HepG2 (cell line): ENCODE data around the gene GJC1. TPM values are rescaled to one million over a fixed set of nuclear protein-coding genes. Genes with fewer than 3 reads are reported as not detected.

Experiments used
- ARNT2 ChIP-seq: sonication (generic); formaldehyde crosslinking; IDR thresholded peaks from 2 replicates; pipeline ENCODE4 v1.8.0; 2022; ENCODE audit warnings: mild to moderate bottlenecking, low read depth, missing genetic modification reagents, moderate library complexity
- ASH2L ChIP-seq: fragments of 300-600, 200-600 bp; sonication (generic); IDR thresholded peaks from 2 replicates; pipeline ENCODE4 v1.7.0; 2017; ENCODE audit warnings: low read depth, mild to moderate bottlenecking, moderate library complexity, mixed read lengths, low read length; ENCODE audit not compliant: insufficient read length
- CREM ChIP-seq, 2 experiments: sonication (generic) in 1 of 2; formaldehyde crosslinking in 1 of 2; IDR thresholded peaks; 2 replicates each; pipeline versions ENCODE4 v1.4.0 to v1.6.1; 2016 to 2020; ENCODE audit warnings: antibody characterized with exemption in 1 of 2, mild to moderate bottlenecking in 1 of 2, missing genetic modification reagents in 1 of 2
- EP300 ChIP-seq, 3 experiments: sonication (generic) in 1 of 3; formaldehyde crosslinking in 1 of 3; IDR thresholded peaks; 2 replicates each; pipeline versions ENCODE4 v1.5.1 to v1.6.1; 2011 to 2020; ENCODE audit warnings: low read depth in 2 of 3, low read length in 2 of 3, borderline replicate concordance in 1 of 3, improper control_type of control experiment in 1 of 3, mild to moderate bottlenecking in 1 of 3, missing genetic modification reagents in 1 of 3, moderate library complexity in 1 of 3
- HES4 ChIP-seq: sonication (generic); formaldehyde crosslinking; IDR thresholded peaks from 2 replicates; pipeline ENCODE4 v1.9.0; 2021; ENCODE audit warnings: mild to moderate bottlenecking, missing genetic modification reagents, borderline replicate concordance
- MED1 ChIP-seq: sonication (generic); formaldehyde crosslinking; IDR thresholded peaks from 2 replicates; pipeline ENCODE4 v1.4.0; 2020; ENCODE audit warnings: missing genetic modification reagents
- MYC ChIP-seq: sonication (generic); formaldehyde crosslinking; IDR thresholded peaks from 2 replicates; pipeline ENCODE4 v1.9.0; 2021; ENCODE audit warnings: missing genetic modification reagents, borderline replicate concordance
- NCOA2 ChIP-seq: sonication (generic); formaldehyde crosslinking; IDR thresholded peaks from 2 replicates; pipeline ENCODE4 v1.8.0; 2022; ENCODE audit warnings: inconsistent platforms
- NFATC3 ChIP-seq: sonication (generic); formaldehyde crosslinking; IDR thresholded peaks from 2 replicates; pipeline ENCODE4 v1.5.1; 2020; ENCODE audit warnings: mild to moderate bottlenecking, missing genetic modification reagents
- STAG1 ChIP-seq: sonication (generic); formaldehyde crosslinking; IDR thresholded peaks from 2 replicates; pipeline ENCODE4 v1.4.0; 2020; ENCODE audit warnings: missing genetic modification reagents
- ZBTB42 ChIP-seq: sonication (generic); formaldehyde crosslinking; IDR thresholded peaks from 2 replicates; pipeline ENCODE4 v1.5.0; 2020; ENCODE audit warnings: mild to moderate bottlenecking, missing genetic modification reagents
- ZFP62 ChIP-seq: sonication (generic); formaldehyde crosslinking; IDR thresholded peaks from 2 replicates; pipeline ENCODE4 v1.4.0; 2020; ENCODE audit warnings: missing genetic modification reagents
- ZNF20 ChIP-seq: sonication (generic); formaldehyde crosslinking; IDR thresholded peaks from 2 replicates; pipeline ENCODE4 v1.4.0; 2020; ENCODE audit warnings: mild to moderate bottlenecking, moderate library complexity, missing genetic modification reagents
- ZNF24 ChIP-seq: fragments of 450-650 bp; IDR thresholded peaks from 2 replicates; pipeline ENCODE4 v1.6.1; 2017; ENCODE audit warnings: antibody characterized with exemption, mild to moderate bottlenecking
- ZNF263 ChIP-seq: sonication (generic); formaldehyde crosslinking; IDR thresholded peaks from 2 replicates; pipeline ENCODE4 v1.4.0; 2020; ENCODE audit warnings: missing genetic modification reagents
- ZNF558 ChIP-seq: sonication (generic); formaldehyde crosslinking; IDR thresholded peaks from 2 replicates; pipeline ENCODE4 v1.9.0; 2022; ENCODE audit warnings: mild to moderate bottlenecking, missing genetic modification reagents, borderline replicate concordance
- ZNF616 ChIP-seq: sonication (generic); formaldehyde crosslinking; IDR thresholded peaks from 2 replicates; pipeline ENCODE4 v1.5.0; 2020; ENCODE audit warnings: low read depth, mild to moderate bottlenecking, missing genetic modification reagents
- ZNF670 ChIP-seq: sonication (generic); formaldehyde crosslinking; IDR thresholded peaks from 2 replicates; pipeline ENCODE4 v1.8.0; 2022; ENCODE audit warnings: mild to moderate bottlenecking, missing genetic modification reagents, borderline replicate concordance
- polyA plus RNA-seq, 8 experiments: library from polyadenylated mRNA; depleted of rRNA in 3 of 8; stranded (reverse) in 7 of 8; unstranded in 1 of 8; fragments of >200 nt; fragmentation: Illumina TruSeq in 4 of 8; extraction: Trizol in 4 of 8; gene quantifications; 2 replicates each; pipeline versions ENCODE4 v1.2.1 to v1.2.3, GENCODE V29; 2011 to 2016; ENCODE audit warnings: low read depth in 4 of 8, missing spikeins in 1 of 8, mixed read lengths in 1 of 8; ENCODE audit not compliant: insufficient read depth in 1 of 8
- total RNA-seq, 5 experiments: library from RNA; depleted of rRNA; stranded (reverse); fragments of >200 nt; fragmentation: Illumina TruSeq; extraction: Trizol; gene quantifications; 2 replicates each; pipeline ENCODE4 v1.2.3, GENCODE V29; 2016; ENCODE audit warnings: low read depth in 1 of 5
- TF ChIP-seq, protein P1 (sequence below): sonication (generic); formaldehyde crosslinking; IDR thresholded peaks from 2 replicates; pipeline ENCODE4 v1.4.0; 2020; ENCODE audit warnings: mild to moderate bottlenecking, missing genetic modification reagents
- TF ChIP-seq, protein P2 (sequence below): sonication (generic); formaldehyde crosslinking; IDR thresholded peaks from 2 replicates; pipeline ENCODE4 v1.5.1; 2020; ENCODE audit warnings: mild to moderate bottlenecking, missing genetic modification reagents, moderate library complexity
- TF ChIP-seq, protein P3 (sequence below): sonication (generic); formaldehyde crosslinking; IDR thresholded peaks from 2 replicates; pipeline ENCODE4 v1.9.0; 2022; ENCODE audit warnings: missing genetic modification reagents, mild to moderate bottlenecking, borderline replicate concordance

Gene GJC1
- total and polyA plus RNA-seq, 2 of the 13 experiments (the other 11 are each of a cell fraction or from before 2014, with no cell fraction given) = 1.7 TPM

DNA sequence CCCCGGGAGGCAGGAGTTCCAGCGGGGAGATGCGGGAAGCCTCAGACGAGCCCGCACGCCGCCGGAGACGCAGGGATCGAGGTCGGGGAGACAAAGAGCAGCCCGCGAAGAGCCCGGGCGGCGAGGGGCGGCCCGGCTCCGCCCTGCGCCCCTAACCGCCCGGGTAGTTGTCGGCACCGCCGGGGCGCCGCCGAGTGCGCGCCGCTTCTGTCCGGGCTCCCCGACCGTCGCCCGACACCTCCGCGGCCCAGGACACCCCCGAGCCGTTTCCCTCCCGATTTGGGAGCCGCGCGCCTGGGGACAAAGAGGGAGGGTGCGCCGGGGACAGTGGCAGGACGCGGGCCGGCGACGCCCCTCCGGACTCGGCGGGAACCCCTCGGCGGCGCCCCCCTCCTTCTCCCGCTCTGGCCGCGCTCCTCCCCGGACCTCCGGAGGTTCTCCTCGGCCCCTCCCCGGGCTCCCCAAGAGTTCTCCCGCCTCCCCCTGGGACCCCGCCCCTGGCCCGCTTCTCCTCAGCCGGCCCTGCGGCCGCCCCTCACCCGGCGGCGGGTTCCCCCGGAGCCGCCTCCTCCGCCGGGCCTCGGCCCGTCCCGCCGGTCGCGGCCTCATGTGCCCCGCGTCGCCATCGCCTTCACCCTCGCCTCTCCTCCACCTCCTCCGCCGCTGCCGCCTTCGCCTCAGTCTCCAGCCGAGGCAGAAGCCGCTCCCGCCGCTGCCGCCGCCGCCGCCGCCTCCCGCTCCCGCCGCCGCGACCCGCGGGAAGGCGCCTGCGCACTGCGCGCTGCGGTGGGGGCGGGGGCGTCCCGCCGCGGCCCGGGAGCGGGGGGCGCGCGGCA lies at the start of gene GJC1 (continued):
- no peak for TF ChIP-seq ZBTB42 (CRISPR knock-in tag)
- TF ChIP-seq MED1 (CRISPR knock-in tag) = no peak
- TF ChIP-seq ZNF670 (CRISPR knock-in tag) = no peak
- TF ChIP-seq ZNF24 = no peak
- TF ChIP-seq ZNF20 (CRISPR knock-in tag) = no peak
- TF ChIP-seq, protein P1, sequence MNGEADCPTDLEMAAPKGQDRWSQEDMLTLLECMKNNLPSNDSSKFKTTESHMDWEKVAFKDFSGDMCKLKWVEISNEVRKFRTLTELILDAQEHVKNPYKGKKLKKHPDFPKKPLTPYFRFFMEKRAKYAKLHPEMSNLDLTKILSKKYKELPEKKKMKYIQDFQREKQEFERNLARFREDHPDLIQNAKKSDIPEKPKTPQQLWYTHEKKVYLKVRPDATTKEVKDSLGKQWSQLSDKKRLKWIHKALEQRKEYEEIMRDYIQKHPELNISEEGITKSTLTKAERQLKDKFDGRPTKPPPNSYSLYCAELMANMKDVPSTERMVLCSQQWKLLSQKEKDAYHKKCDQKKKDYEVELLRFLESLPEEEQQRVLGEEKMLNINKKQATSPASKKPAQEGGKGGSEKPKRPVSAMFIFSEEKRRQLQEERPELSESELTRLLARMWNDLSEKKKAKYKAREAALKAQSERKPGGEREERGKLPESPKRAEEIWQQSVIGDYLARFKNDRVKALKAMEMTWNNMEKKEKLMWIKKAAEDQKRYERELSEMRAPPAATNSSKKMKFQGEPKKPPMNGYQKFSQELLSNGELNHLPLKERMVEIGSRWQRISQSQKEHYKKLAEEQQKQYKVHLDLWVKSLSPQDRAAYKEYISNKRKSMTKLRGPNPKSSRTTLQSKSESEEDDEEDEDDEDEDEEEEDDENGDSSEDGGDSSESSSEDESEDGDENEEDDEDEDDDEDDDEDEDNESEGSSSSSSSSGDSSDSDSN (CRISPR knock-in tag) = peak; percentile 58; the same call in 1 of the 2 replicates
- TF ChIP-seq EP300 (IDR thresholded peaks at IDR 0.05; ENCODE audit: low read depth in 2 of 2, low read length in 2 of 2) = no peak
- no peak for TF ChIP-seq EP300 (CRISPR knock-in tag; IDR thresholded peaks at IDR 0.05; ENCODE audit: borderline replicate concordance)
- no peak for TF ChIP-seq STAG1 (CRISPR knock-in tag)
- no peak for TF ChIP-seq ZNF558 (CRISPR knock-in tag)
- no peak for TF ChIP-seq MYC
- TF ChIP-seq, protein P2, sequence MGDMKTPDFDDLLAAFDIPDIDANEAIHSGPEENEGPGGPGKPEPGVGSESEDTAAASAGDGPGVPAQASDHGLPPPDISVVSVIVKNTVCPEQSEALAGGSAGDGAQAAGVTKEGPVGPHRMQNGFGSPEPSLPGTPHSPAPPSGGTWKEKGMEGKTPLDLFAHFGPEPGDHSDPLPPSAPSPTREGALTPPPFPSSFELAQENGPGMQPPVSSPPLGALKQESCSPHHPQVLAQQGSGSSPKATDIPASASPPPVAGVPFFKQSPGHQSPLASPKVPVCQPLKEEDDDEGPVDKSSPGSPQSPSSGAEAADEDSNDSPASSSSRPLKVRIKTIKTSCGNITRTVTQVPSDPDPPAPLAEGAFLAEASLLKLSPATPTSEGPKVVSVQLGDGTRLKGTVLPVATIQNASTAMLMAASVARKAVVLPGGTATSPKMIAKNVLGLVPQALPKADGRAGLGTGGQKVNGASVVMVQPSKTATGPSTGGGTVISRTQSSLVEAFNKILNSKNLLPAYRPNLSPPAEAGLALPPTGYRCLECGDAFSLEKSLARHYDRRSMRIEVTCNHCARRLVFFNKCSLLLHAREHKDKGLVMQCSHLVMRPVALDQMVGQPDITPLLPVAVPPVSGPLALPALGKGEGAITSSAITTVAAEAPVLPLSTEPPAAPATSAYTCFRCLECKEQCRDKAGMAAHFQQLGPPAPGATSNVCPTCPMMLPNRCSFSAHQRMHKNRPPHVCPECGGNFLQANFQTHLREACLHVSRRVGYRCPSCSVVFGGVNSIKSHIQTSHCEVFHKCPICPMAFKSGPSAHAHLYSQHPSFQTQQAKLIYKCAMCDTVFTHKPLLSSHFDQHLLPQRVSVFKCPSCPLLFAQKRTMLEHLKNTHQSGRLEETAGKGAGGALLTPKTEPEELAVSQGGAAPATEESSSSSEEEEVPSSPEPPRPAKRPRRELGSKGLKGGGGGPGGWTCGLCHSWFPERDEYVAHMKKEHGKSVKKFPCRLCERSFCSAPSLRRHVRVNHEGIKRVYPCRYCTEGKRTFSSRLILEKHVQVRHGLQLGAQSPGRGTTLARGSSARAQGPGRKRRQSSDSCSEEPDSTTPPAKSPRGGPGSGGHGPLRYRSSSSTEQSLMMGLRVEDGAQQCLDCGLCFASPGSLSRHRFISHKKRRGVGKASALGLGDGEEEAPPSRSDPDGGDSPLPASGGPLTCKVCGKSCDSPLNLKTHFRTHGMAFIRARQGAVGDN (CRISPR knock-in tag) = peak; percentile 50; the same call in 1 of the 2 replicates
- TF ChIP-seq CREM (IDR thresholded peaks at IDR 0.05) = no peak
- no peak for TF ChIP-seq CREM (CRISPR knock-in tag; IDR thresholded peaks at IDR 0.05)
- 0 out of 2 replicates have a peak, but pooled peaks have one; percentile 30 for TF ChIP-seq ZNF263
- peak; percentile 16 for TF ChIP-seq ASH2L
- TF ChIP-seq ZNF616 (CRISPR knock-in tag) = no peak
- TF ChIP-seq ARNT2 = no peak
- TF ChIP-seq NFATC3 (CRISPR knock-in tag) = no peak
- TF ChIP-seq NCOA2 (CRISPR knock-in tag) = no peak
- TF ChIP-seq, protein P3, sequence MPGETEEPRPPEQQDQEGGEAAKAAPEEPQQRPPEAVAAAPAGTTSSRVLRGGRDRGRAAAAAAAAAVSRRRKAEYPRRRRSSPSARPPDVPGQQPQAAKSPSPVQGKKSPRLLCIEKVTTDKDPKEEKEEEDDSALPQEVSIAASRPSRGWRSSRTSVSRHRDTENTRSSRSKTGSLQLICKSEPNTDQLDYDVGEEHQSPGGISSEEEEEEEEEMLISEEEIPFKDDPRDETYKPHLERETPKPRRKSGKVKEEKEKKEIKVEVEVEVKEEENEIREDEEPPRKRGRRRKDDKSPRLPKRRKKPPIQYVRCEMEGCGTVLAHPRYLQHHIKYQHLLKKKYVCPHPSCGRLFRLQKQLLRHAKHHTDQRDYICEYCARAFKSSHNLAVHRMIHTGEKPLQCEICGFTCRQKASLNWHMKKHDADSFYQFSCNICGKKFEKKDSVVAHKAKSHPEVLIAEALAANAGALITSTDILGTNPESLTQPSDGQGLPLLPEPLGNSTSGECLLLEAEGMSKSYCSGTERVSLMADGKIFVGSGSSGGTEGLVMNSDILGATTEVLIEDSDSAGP = no peak
- TF ChIP-seq HES4 (CRISPR knock-in tag) = no peak
- TF ChIP-seq ZFP62 = no peak
